Upper lobe of left lung (tissue), 6 donors: ENCODE data around the gene FN3K. TPM values are rescaled to one million over a fixed set of nuclear protein-coding genes. Genes with fewer than 3 reads are reported as not detected.
"Not testable (repeated sequence)": the region's sequence is repeated elsewhere in the genome, so short reads cannot be mapped to it uniquely, and the experiment has no call there.

Source experiments
- ATAC-seq, 2 donors: fragments of 200-7000 bp; cut with Tn5 transposase; one replicate each; pipeline ENCODE4 v1.9.1; 2022; ENCODE audit warnings: mild to moderate bottlenecking in 2 of 2, moderate library complexity in 2 of 2; ENCODE audit not compliant: low FRiP score in 2 of 2
- DNase-seq, 2 donors: peaks; one replicate each; pipeline ENCODE4 v3.0.0-alpha.2; 2019 to 2020
- H3K27ac ChIP-seq, 4 donors: fragments of 200-600 bp; sonication (generic); one replicate each; pipeline ENCODE4 v1.5.1; 2016 to 2019
- H3K27me3 ChIP-seq, 4 donors: fragments of 200-600 bp; sonication (generic); one replicate each; pipeline ENCODE4 v1.5.1; 2017 to 2019
- H3K36me3 ChIP-seq, 4 donors: fragments of 200-600 bp; sonication (generic); one replicate each; pipeline ENCODE4 v1.5.1; 2016 to 2019
- H3K4me1 ChIP-seq, 4 donors: fragments of 200-600 bp; sonication (generic); one replicate each; pipeline ENCODE4 v1.5.1; 2018 to 2019
- H3K4me3 ChIP-seq, 4 donors: fragments of 200-600 bp; sonication (generic); one replicate each; pipeline ENCODE4 v1.5.1; 2017 to 2019; ENCODE audit warnings: mild to moderate bottlenecking in 2 of 4, moderate library complexity in 1 of 4
- H3K9me3 ChIP-seq, 4 donors: fragments of 200-600 bp; sonication (generic); one replicate each; pipeline ENCODE4 v1.5.1; 2018 to 2019
- CTCF ChIP-seq, 6 experiments: fragments of 450-650 bp in 4 of 6; fragments of 200-600 bp in 2 of 6; sonication (generic) in 2 of 6; IDR thresholded peaks; one replicate each; pipeline ENCODE4 v1.5.1; 2016 to 2019; ENCODE audit warnings: antibody characterized with exemption in 6 of 6
- EP300 ChIP-seq, 4 donors: sonication (generic); formaldehyde crosslinking; IDR thresholded peaks; one replicate each; pipeline ENCODE4 v1.5.1; 2017; ENCODE audit warnings: antibody characterized with exemption in 4 of 4, control low read depth in 2 of 4
- POLR2A ChIP-seq, 4 donors: fragments of 450-650 bp; IDR thresholded peaks; one replicate each; pipeline ENCODE4 v1.5.1; 2016 to 2017; ENCODE audit warnings: antibody characterized with exemption in 4 of 4, mild to moderate bottlenecking in 2 of 4
- POLR2AphosphoS5 ChIP-seq, 2 donors: sonication (generic); formaldehyde crosslinking; IDR thresholded peaks; one replicate each; pipeline ENCODE4 v1.5.1; 2017; ENCODE audit warnings: antibody characterized with exemption in 2 of 2
- WGBS, 2 donors: methylation state at CpG; one replicate each; pipeline ENCODE4 v1.1.5; 2017 to 2018; 5-methylcytosine and 5-hydroxymethylcytosine counted together
- total RNA-seq, 6 donors: library from RNA; depleted of rRNA in 4 of 6; stranded (reverse); fragments of >200 nt in 4 of 6; gene quantifications; one replicate each; pipeline versions ENCODE4 v1.1.0 to v1.2.1, GENCODE V29; 2016 to 2021
- donor health status: DM: no; HTN: no; CAD: no; lungs with moderate emphysema.
- donor health status: DM: no; HTN: yes; CAD: no; lungs with severe emphysema.

FN3K gene
- total RNA-seq, 6 donors from 2014 or later = 10.8 to 63.9 (median 30.7) TPM

GRCh38 chr17:82765371-82765770, 30.0 kb downstream of the FN3K start:
- Histone ChIP-seq H3K36me3 (peaks cover 6 to 59% (median 12%) of the 10 kb centered on the region in 4 donors), H3K4me1 (no peaks in the 10 kb centered on the region), H3K27ac (no peak overlapping the region), H3K9me3 (no peaks in the 10 kb centered on the region), H3K4me3 (no peak overlapping the region), H3K27me3 (no peaks in the 10 kb centered on the region)
- DNase-seq = no peak
- WGBS, 2 donors = 85 to 94% methylated on average over 13 of the region's 13 CpGs
- TF ChIP-seq CTCF (IDR thresholded peaks at IDR 0.05) (no peak), EP300 (IDR thresholded peaks at IDR 0.05) (no peak), POLR2AphosphoS5 (IDR thresholded peaks at IDR 0.05) (no peak), POLR2A (IDR thresholded peaks at IDR 0.05) (no peak)
- ATAC-seq = peak in 1 of 2 donors; percentile 50

GRCh38 chr17:82767041-82767754, 31.8 kb downstream of the FN3K start:
- Histone ChIP-seq H3K36me3 (peaks cover 6 to 60% (median 12%) of the 10 kb centered on the region in 4 donors), H3K27ac (no peak overlapping the region), H3K4me1 (peaks cover 0 to 8% (median 0%) of the 10 kb centered on the region in 4 donors), H3K9me3 (no peaks in the 10 kb centered on the region), H3K27me3 (no peaks in the 10 kb centered on the region), H3K4me3 (no peak overlapping the region)
- TF ChIP-seq CTCF (IDR thresholded peaks at IDR 0.05) (peak in 5 of 6 experiments; percentile 30 to 49 (median 40)), POLR2AphosphoS5 (IDR thresholded peaks at IDR 0.05) (no peak)
- 69 to 74% methylated on average over 21 to 24 of the region's 24 CpGs for WGBS, 2 donors
- DNase-seq = peak in 1 of 2 donors; percentile 35
- ATAC-seq = peak; percentile 41 to 69

- Histone ChIP-seq H3K9me3 (no peaks in the 10 kb centered on the region), H3K27me3 (no peaks in the 10 kb centered on the region), H3K27ac (no peak overlapping the region), H3K36me3 (peaks cover 6 to 59% (median 15%) of the 10 kb centered on the region in 4 donors), H3K4me3 (no peak overlapping the region), H3K4me1 (peaks cover 0 to 14% (median 0%) of the 10 kb centered on the region in 4 donors)
- DNase-seq (no peak), ATAC-seq (no peak)
- TF ChIP-seq CTCF (IDR thresholded peaks at IDR 0.05) (no peak), POLR2A (IDR thresholded peaks at IDR 0.05) (no peak), POLR2AphosphoS5 (IDR thresholded peaks at IDR 0.05) (no peak), EP300 (IDR thresholded peaks at IDR 0.05) (no peak)
- WGBS, 2 donors = 89 to 99% methylated on average over 3 to 7 of the region's 7 CpGs
Measured at GRCh38 chr17:82769041-82769440, 33.6 kb downstream of the FN3K start.

- Histone ChIP-seq H3K36me3 (peaks cover 6 to 38% (median 15%) of the 10 kb centered on the region in 4 donors), H3K4me3 (no peak overlapping the region), H3K9me3 (no peaks in the 10 kb centered on the region), H3K27me3 (no peaks in the 10 kb centered on the region), H3K4me1 (peaks cover 5 to 24% (median 8%) of the 10 kb centered on the region in 4 donors), H3K27ac (no peak overlapping the region)
- peak in 1 of 2 donors; percentile 56 for ATAC-seq
- peak in 1 of 2 donors; percentile 59 for DNase-seq
- no peak for TF ChIP-seq EP300 (IDR thresholded peaks at IDR 0.05)
- TF ChIP-seq POLR2A (IDR thresholded peaks at IDR 0.05) = no peak
- no peak for TF ChIP-seq CTCF (IDR thresholded peaks at IDR 0.05)
- no peak for TF ChIP-seq POLR2AphosphoS5 (IDR thresholded peaks at IDR 0.05)
- WGBS, 2 donors = 91% methylated on average over 3 of the region's 3 CpGs; no CpG with 5 or more reads in 1 of the 2 donors
Measured at GRCh38 chr17:82772026-82772425, 36.6 kb downstream of the FN3K start.

- DNase-seq = peak in 1 of 2 donors; percentile 71
- H3K36me3 ChIP-seq = peaks cover 0 to 20% (median 5%) of the 10 kb centered on the region in 4 donors
- not testable (repeated sequence) for ATAC-seq, H3K27me3 ChIP-seq, H3K27ac ChIP-seq, H3K9me3 ChIP-seq
- 73 to 77% methylated on average over 19 of the region's 19 CpGs for WGBS, 2 donors
- peak overlapping the region in 1 of 4 donors; percentile 25 for H3K4me3 ChIP-seq
- peaks cover 5 to 24% (median 8%) of the 10 kb centered on the region in 4 donors for H3K4me1 ChIP-seq
Measured at GRCh38 chr17:82774456-82774855, 39.0 kb downstream of the FN3K start.
